ENCODE data around the gene IRX3. TPM values are rescaled to one million over a fixed set of nuclear protein-coding genes. Genes with fewer than 3 reads are reported as not detected.

Gene IRX3
- total and polyA plus RNA-seq, 2 experiments from 2014 or later: 6.4 to 15.6 TPM

GRCh38 chr16:54281535-54282201 lies 4.9 kb downstream of the IRX3 start:
- H3K4me3 ChIP-seq: no peak overlapping the region
- in situ Hi-C loops (cut with MboI): no loop called here

GRCh38 chr16:54280751-54281150 lies 5.8 kb downstream of the IRX3 start:
- H3K36me3 ChIP-seq (ENCODE audit: low read depth): no peaks in the 10 kb centered on the region
- H3K9me2 ChIP-seq (ENCODE audit: insufficient read depth): no peaks in the 10 kb centered on the region
- peaks cover 26% of the 10 kb centered on the region for H3K79me2 ChIP-seq (ENCODE audit: insufficient read depth)
- DNase-seq: peak; percentile 67
- in situ Hi-C loops (cut with MboI): no loop called here
- peaks cover 12% of the 10 kb centered on the region; the same call in 1 of the 2 replicates for H3K4me1 ChIP-seq (ENCODE audit: insufficient read depth)
- H2AFZ ChIP-seq: no peak overlapping the region
- no peaks in the 10 kb centered on the region for H3K27me3 ChIP-seq (replicated peaks; ENCODE audit: insufficient read depth)
- WGBS, 2 experiments (ENCODE audit: low coverage in 1 of 2, low lambda C conversion rate in 2 of 2, missing lambda C conversion rate in 2 of 2): 80 to 82% methylated on average over 3 of the region's 3 CpGs
- H3K4me2 ChIP-seq (ENCODE audit: unreplicated experiment): no peak overlapping the region
- TF ChIP-seq EZH2 (IDR thresholded peaks at IDR 0.05; ENCODE audit: insufficient read depth, poor library complexity, severe bottlenecking) (no peak), EZH2phosphoT487 (IDR thresholded peaks at IDR 0.05; ENCODE audit: insufficient read depth, low read depth) (no peak)
- H3K9me3 ChIP-seq (ENCODE audit: low read depth): no peaks in the 10 kb centered on the region
- no peaks in the 10 kb centered on the region for H3F3A ChIP-seq (ENCODE audit: insufficient read depth)
- no peak overlapping the region for H3K9ac ChIP-seq
- no peak overlapping the region for H3K4me3 ChIP-seq
- no peaks in the 10 kb centered on the region for H4K20me1 ChIP-seq (ENCODE audit: insufficient read depth)
- H3K27ac ChIP-seq: no peak overlapping the region

More at GRCh38 chr16:54281535-54282201, 4.9 kb downstream of the IRX3 start:
- no peak for TF ChIP-seq EZH2 (IDR thresholded peaks at IDR 0.05; ENCODE audit: insufficient read depth, poor library complexity, severe bottlenecking)
- no peak for TF ChIP-seq EZH2phosphoT487 (IDR thresholded peaks at IDR 0.05; ENCODE audit: insufficient read depth, low read depth)
- Histone ChIP-seq H3K79me2 (ENCODE audit: insufficient read depth) (peaks cover 26% of the 10 kb centered on the region), H3K9me2 (ENCODE audit: insufficient read depth) (no peaks in the 10 kb centered on the region), H3K27me3 (replicated peaks; ENCODE audit: insufficient read depth) (no peaks in the 10 kb centered on the region), H3K36me3 (ENCODE audit: low read depth) (no peaks in the 10 kb centered on the region), H3K4me2 (ENCODE audit: unreplicated experiment) (no peak overlapping the region), H3K9me3 (ENCODE audit: low read depth) (no peaks in the 10 kb centered on the region), H3F3A (ENCODE audit: insufficient read depth) (no peaks in the 10 kb centered on the region), H2AFZ (no peak overlapping the region), H3K4me1 (ENCODE audit: insufficient read depth) (peaks cover 12% of the 10 kb centered on the region; the same call in 1 of the 2 replicates), H4K20me1 (ENCODE audit: insufficient read depth) (no peaks in the 10 kb centered on the region), H3K27ac (no peak overlapping the region), H3K9ac (no peak overlapping the region)
- 97% methylated on average over 44 to 53 of the region's 53 CpGs for WGBS, 2 experiments (ENCODE audit: low coverage in 1 of 2, low lambda C conversion rate in 2 of 2, missing lambda C conversion rate in 2 of 2)
- no peak for DNase-seq

GRCh38 chr16:54277845-54278703 lies 8.5 kb downstream of the IRX3 start:
- Histone ChIP-seq H3K9ac (no peak overlapping the region), H3K9me2 (ENCODE audit: insufficient read depth) (no peaks in the 10 kb centered on the region), H2AFZ (no peak overlapping the region), H3K4me2 (ENCODE audit: unreplicated experiment) (no peak overlapping the region), H3K9me3 (ENCODE audit: low read depth) (no peaks in the 10 kb centered on the region), H3K27me3 (replicated peaks; ENCODE audit: insufficient read depth) (no peaks in the 10 kb centered on the region), H3K4me3 (no peak overlapping the region), H3K36me3 (ENCODE audit: low read depth) (no peaks in the 10 kb centered on the region), H3K4me1 (ENCODE audit: insufficient read depth) (peaks cover 6% of the 10 kb centered on the region; the same call in 1 of the 2 replicates), H3K27ac (no peak overlapping the region), H3K79me2 (ENCODE audit: insufficient read depth) (peaks cover 2% of the 10 kb centered on the region; the same call in 1 of the 2 replicates), H4K20me1 (ENCODE audit: insufficient read depth) (no peaks in the 10 kb centered on the region), H3F3A (ENCODE audit: insufficient read depth) (no peaks in the 10 kb centered on the region)
- no peak for DNase-seq
- 78 to 83% methylated on average over 17 of the region's 17 CpGs for WGBS, 2 experiments (ENCODE audit: low coverage in 1 of 2, low lambda C conversion rate in 2 of 2, missing lambda C conversion rate in 2 of 2)
- in situ Hi-C loops (cut with MboI): no loop called here
- no peak for TF ChIP-seq EZH2 (IDR thresholded peaks at IDR 0.05; ENCODE audit: insufficient read depth, poor library complexity, severe bottlenecking)
- TF ChIP-seq EZH2phosphoT487 (IDR thresholded peaks at IDR 0.05; ENCODE audit: insufficient read depth, low read depth): no peak

DNA sequence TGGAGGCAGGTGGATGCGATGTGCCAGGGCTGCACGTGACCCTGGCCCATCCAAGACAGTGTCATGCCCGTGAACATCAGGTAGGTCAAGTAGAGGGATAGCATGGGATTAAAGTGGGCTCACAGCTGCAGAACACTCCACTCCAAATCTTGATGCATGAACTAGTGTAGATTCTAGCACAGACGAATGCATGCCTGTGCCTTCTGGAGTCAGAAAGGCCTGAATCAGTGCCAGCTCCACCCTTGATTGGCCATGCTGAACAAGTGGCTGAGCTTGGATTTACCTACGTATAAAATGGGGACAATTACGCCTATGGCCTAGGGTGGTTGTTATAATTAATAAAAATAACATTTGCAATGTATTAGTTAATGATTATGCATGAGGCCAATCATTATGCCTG lies 10.6 kb downstream of the IRX3 start:
- Histone ChIP-seq H3K4me2 (ENCODE audit: unreplicated experiment) (no peak overlapping the region), H3K9me2 (ENCODE audit: insufficient read depth) (no peaks in the 10 kb centered on the region), H4K20me1 (ENCODE audit: insufficient read depth) (no peaks in the 10 kb centered on the region), H3K4me3 (no peak overlapping the region), H3K27me3 (replicated peaks; ENCODE audit: insufficient read depth) (no peaks in the 10 kb centered on the region), H3K4me1 (ENCODE audit: insufficient read depth) (peaks cover under 1% of the 10 kb centered on the region; the same call in 1 of the 2 replicates), H3K36me3 (ENCODE audit: low read depth) (no peaks in the 10 kb centered on the region), H3K9ac (no peak overlapping the region), H2AFZ (no peak overlapping the region), H3F3A (ENCODE audit: insufficient read depth) (no peaks in the 10 kb centered on the region), H3K79me2 (ENCODE audit: insufficient read depth) (no peaks in the 10 kb centered on the region), H3K9me3 (ENCODE audit: low read depth) (no peaks in the 10 kb centered on the region), H3K27ac (no peak overlapping the region)
- no peak for DNase-seq
- TF ChIP-seq EZH2phosphoT487 (IDR thresholded peaks at IDR 0.05; ENCODE audit: insufficient read depth, low read depth): no peak
- no peak for TF ChIP-seq EZH2 (IDR thresholded peaks at IDR 0.05; ENCODE audit: insufficient read depth, poor library complexity, severe bottlenecking)
- in situ Hi-C loops (cut with MboI): no loop called here
- WGBS, 2 experiments (ENCODE audit: low coverage in 1 of 2, low lambda C conversion rate in 2 of 2, missing lambda C conversion rate in 2 of 2): 88 to 90% methylated on average over 6 of the region's 6 CpGs
